OCI-LY1 (cell line): ENCODE measurements around the gene HOXA2.

Source experiments
- EZH2 ChIP-seq: fragments of 200-600 bp; sonication (generic), shearing (Covaris generic); IDR thresholded peaks from 2 replicates; pipeline ENCODE4 v1.8.0; 2017; ENCODE audit warnings: borderline replicate concordance, mixed run types, mild to moderate bottlenecking, antibody characterized with exemption, low read length, moderate library complexity, mixed read lengths
- TF ChIP-seq, protein P1 (sequence below): fragments of 200-600 bp; sonication (generic), shearing (Covaris generic); IDR thresholded peaks from 2 replicates; pipeline ENCODE4 v1.5.1; 2017; ENCODE audit warnings: mild to moderate bottlenecking, antibody characterized with exemption, low read length, moderate library complexity, mixed read lengths

DNA sequence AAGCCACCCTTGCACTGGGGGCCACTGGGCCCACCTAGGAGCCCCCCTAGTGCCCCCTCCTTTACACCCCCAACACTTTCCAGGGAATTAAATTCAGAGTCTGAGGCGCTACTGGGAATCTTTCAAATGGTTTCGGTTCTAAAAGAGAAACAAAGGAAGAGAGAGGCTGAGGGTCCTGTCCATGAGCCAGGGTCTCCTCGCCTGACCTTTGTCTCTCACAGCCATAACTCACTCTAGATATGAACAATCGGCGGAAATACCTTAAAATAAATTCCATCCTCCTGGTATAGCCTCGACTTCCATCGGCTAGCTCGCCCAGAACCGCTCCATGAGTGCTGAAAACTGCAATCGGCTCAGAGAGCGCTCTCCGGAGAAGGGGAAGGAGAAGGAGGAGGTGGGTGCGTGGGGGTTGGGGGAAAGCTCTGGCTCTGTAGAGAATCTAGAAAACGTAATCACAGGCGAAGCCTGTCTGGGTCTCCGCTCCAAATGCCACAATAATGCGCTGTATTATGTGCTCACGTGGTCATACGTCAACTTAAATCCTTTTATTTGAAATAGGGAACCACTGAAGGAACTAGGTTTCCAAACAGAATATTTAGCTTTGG, 15.5 kb upstream of the HOXA2 start:
- TF ChIP-seq, protein P1, sequence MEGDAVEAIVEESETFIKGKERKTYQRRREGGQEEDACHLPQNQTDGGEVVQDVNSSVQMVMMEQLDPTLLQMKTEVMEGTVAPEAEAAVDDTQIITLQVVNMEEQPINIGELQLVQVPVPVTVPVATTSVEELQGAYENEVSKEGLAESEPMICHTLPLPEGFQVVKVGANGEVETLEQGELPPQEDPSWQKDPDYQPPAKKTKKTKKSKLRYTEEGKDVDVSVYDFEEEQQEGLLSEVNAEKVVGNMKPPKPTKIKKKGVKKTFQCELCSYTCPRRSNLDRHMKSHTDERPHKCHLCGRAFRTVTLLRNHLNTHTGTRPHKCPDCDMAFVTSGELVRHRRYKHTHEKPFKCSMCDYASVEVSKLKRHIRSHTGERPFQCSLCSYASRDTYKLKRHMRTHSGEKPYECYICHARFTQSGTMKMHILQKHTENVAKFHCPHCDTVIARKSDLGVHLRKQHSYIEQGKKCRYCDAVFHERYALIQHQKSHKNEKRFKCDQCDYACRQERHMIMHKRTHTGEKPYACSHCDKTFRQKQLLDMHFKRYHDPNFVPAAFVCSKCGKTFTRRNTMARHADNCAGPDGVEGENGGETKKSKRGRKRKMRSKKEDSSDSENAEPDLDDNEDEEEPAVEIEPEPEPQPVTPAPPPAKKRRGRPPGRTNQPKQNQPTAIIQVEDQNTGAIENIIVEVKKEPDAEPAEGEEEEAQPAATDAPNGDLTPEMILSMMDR: no peak
- TF ChIP-seq EZH2: no peak
